HG03575 (cell line): ENCODE measurements around the gene RCL1.
"Not testable (repeated sequence)": the region's sequence is repeated elsewhere in the genome, so short reads cannot be mapped to it uniquely, and the experiment has no call there.

Experiments used
- ATAC-seq: cut with Tn5 transposase; IDR thresholded peaks from one replicate; pipeline ENCODE4 v1.9.1; 2021; ENCODE audit not compliant: unreplicated experiment, insufficient number of reproducible peaks, low FRiP score; ENCODE audit errors: extremely low read depth

The RCL1 gene

DNA sequence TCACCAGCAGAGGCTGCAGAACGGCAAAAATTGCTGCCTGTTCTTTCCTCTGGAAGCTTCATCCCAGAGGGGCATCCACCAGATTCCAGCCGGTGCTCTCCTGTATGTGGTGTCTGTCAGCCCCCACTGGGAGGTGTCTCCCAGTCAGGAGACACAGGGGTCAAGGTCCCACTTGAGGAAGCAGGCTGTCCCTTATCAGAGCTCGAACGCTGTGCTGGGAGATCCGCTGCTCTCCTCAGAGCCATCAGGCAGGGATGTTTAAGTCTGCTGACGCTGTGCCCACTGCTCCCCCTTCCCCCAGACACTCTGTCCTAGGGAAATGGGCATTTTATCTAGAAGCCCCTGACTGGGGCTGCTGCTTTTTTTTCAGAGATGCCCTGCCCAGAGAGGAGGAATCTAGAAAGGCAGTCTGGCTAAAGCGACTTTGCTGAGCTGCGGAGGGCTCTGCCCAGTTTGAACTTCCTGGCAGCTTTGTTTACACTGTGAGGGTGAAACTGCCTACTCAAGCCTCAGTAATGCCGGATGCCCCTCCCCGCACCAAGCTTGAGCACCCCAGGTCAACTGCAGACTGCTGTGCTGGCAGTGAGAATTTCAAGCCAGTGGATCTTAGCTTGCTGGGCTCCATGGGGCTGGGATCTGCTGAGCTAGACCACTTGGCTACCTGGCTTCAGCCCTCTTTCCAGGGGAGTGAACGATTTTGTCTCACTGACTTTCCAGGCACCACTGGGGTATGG is 108.8 kb downstream of the RCL1 start:
- ATAC-seq, result not testable (repeated sequence)

DNA sequence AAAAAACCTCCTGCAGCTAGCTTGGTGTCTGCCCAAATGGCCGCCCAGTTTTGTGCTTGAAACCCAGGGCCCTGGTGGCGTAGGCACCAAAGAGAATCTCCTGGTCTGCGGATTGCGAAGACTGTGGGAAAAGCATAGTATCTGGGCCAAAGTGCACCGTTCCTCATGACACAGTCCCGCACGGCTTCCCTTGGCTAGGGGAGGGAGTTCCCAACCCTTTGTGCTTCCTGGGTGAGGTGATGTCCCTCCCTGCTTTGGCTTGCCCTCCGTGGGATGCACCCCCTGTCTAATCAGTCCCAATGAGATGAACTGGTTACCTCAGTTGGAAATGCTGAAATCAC is 109.4 kb downstream of the RCL1 start:
- no peak for ATAC-seq

DNA sequence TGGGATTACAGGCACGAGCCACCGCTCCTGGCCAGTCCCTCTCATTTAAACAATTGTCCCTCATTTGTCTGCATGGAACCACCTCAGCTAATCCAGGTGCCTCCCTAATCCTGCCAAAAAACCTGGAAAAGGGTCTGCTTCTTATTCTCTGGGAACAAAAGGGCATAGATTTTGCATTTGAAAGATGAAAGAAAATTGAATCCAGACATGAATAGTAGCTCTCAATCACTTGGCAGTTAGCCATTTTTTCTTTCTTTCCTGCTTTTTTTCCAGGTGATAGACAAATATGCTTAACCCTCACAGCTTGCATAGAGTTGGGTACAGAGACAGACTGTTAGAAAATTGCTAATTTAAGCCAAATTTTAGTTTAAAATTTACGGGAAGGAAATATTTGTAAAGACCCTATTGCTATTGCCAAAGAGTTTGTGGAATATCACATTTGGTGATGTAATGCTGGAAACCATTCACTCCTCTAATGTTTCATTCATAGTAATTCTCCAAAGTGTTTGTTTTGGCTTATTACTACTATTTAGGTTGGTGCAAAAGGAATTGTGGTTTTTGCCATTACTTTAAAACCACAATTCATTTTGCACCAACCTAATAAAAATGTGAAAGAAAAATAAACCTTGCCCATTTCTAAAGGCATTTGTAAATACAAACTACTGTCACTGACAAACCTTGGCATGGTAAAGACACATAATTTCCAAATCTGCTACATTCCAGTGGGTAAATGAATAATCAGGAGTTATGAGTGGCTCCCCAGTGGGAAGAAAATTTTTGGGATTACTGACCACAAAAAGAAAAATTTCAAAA is 111.8 kb downstream of the RCL1 start:
- ATAC-seq, result no peak

DNA sequence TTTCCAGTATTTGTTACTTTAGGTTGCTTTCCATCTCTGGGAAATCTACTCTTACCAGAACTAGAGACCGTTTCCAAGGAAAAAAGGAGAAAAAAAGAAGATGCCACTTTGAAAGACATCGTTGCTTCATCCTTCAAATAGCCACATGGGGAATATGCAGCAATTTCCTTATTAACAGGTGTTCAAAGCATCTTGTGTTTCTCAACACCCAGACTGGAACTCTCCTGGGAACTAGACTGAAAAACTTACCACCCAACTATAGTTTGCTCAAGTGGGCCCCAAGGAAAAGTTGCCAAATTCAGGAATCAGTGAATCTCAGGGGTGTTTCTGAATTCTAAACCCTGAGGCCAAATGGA is 112.4 kb downstream of the RCL1 start:
- ATAC-seq, result no peak
